ENCODE measurements around the gene TXNDC17.
"Not testable (repeated sequence)": the region's sequence is repeated elsewhere in the genome, so short reads cannot be mapped to it uniquely, and the experiment has no call there.

The TXNDC17 gene

DNA sequence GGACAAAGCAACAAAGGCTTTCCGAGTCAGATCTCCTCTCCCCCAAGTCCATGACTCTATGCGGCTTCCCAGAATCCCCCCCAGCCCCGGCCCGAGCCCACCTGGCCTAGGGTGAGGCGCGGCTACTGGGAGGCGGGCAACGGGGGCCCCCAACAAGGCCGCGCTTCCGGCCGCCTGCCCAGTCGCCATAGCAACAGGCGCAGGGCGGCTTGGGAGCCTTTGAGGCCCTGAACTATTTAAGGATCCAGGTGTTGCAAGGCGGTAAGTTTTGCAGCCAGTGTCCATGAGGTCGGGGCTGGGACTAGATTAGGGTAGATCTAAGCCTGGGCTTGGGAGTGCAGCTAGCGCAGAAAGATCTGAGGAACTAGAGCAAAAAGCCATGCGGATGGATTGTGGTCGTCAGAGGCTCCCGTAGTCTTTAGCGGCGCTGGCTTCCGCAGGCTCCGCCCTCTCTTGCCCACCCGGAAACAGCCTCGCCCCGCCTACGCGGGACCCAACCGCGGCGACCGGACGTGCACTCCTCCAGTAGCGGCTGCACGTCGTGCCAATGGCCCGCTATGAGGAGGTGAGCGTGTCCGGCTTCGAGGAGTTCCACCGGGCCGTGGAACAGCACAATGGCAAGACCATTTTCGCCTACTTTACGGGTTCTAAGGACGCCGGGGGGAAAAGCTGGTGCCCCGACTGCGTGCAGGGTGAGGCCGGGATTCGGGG lies at the start of gene TXNDC17, which contains the start of gene KIAA0753:
Gene TXNDC17 (plus strand): TSS at position 525 of the 711 bp plus-strand sequence. CDS start 23 bp downstream, at position 548.
Gene KIAA0753 (minus strand): TSS at position 176 of the 711 bp plus-strand sequence. CDS start 5,608 bp downstream, outside the sequence.
- DNase-seq (ENCODE audit: low read depth), result peak; percentile 83

DNA sequence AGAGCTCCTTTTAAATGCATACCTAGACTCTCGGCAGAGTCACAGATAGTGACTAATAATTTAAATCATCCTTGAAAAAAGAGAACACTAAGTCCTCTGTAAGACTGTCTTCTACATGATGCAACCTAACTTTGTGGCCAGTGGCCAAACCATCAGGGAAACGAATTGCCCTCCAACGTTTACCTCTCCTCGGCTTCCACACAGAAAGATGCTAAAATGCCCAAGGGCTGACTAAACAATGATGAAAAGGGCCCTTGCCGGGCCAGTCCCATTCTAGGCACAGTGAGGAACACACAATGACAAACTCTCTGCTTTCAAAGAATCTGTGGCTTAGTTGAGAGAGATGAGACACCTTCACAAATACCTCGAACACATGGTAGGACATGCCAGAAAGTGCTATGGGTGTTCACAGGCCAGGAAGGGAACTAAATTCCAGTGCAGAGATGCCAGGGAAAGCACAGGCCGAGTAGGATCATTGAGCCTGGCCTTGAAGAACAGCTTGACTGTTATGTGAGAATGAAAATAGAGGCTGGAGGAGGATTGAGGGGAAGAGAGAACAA lies 49.2 kb upstream of the TXNDC17 start:
- no peak for DNase-seq (ENCODE audit: low read depth)

DNA sequence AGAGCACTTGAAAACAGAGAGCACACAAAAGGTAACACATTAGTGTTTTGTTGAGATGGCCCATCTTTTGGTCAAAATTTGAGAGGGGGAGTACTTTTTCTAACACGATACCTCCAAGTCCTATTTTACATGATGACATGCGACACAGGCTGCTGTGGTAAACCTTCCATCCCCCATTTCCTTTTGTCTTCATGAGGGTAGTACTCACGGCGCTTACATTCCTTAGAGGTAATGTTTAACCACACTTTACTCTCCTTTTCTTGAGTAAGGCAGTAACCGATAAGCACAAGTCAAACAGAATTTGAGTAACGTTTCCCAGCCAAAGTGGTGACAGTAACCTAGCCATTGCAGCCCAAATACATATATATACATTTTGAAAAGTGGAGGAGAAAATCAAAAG lies 48.7 kb upstream of the TXNDC17 start:
- DNase-seq (ENCODE audit: low read depth), result no peak

DNA sequence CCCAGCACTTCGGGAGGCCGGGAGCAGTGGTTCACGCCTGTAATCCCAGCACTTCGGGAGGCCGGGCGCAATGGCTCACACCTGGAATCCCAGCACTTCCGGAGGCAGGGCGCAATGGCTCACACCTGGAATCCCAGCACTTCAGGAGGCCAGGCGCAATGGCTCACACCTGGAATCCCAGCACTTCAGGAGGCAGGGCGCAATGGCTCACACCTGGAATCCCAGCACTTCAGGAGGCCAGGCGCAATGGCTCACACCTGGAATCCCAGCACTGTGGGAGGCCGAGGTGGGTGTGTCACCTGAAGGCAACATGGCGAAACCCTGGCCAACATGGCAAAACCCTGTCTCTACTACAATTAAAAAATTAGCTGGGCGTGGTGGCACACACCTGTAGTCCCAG lies 47.5 kb upstream of the TXNDC17 start:
- DNase-seq (ENCODE audit: low read depth), result not testable (repeated sequence)

DNA sequence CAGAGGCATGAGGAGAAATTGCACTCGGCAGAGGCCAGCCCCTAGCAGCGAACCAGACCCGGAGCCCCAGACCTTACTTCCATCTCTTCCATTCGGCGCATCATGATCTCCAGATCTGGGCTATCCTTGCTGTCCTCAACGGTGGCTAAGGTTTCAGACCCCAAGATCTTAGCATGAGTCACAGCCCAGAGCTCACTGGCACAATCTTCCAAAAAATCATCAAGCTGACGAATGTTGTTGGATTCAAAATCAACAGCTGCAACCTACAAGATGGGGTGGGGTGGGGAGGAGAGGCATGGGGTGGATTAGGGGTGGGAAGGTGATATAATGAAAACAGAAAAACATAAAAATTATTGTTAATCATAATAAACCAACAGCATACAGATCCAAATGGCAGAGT lies 44.8 kb upstream of the TXNDC17 start:
- DNase-seq (ENCODE audit: low read depth), result no peak

DNA sequence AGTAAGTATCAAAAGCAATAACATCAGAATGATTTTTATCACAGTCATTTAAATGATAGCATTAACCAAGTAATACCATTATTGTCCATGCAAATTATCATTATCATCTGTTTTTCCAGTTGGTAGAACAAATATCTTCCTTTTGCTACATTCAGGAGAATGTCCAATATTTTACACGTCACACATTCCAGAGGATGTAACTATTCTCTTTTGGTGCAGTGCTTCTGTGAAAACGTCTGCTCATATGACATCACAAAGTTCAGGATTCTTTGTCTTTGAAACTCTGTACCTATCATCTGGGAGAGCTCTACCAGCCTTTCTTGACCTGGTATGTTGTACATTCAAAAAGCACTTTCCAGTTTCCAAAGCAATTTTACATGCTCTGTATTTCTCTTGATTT lies 44.3 kb upstream of the TXNDC17 start:
- no peak for DNase-seq (ENCODE audit: low read depth)

DNA sequence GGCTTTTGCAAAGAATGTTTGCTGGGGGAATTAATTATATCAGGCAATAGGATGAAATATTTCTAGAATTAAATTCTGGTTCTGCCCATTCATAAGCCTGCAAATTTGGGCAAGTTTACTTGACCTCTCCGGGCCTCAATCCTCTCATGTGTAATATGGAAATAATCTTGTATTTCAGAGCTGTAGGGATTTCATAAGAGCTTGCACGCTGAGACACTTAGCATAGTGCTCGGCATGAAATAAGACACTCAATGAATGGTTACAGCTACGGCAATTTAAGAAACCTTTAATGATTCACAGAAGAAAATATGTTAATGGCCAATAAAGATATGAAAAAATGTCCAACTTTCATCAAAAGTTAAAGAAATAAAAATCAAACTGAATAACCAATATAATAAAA lies 43.9 kb upstream of the TXNDC17 start:
- no peak for DNase-seq (ENCODE audit: low read depth)

DNA sequence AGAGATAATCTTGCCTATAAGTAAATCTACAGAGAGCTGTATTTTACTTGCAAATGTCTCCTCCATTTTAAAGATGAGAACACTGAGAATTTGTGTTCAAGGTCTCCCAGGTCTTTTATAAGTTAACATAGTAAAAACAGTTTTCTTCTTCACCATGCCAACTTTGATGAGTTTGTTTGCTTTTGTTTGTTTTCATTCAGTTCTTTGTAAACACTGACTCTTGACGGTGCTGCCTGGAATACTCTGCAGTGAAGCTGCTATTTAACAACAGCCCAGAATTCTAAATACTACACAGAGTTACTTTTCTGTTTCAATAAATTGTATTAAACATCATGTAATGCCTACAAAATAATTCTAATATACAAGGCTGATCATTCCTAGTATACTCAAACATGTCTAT lies 43.1 kb upstream of the TXNDC17 start:
- no peak for DNase-seq (ENCODE audit: low read depth)

DNA sequence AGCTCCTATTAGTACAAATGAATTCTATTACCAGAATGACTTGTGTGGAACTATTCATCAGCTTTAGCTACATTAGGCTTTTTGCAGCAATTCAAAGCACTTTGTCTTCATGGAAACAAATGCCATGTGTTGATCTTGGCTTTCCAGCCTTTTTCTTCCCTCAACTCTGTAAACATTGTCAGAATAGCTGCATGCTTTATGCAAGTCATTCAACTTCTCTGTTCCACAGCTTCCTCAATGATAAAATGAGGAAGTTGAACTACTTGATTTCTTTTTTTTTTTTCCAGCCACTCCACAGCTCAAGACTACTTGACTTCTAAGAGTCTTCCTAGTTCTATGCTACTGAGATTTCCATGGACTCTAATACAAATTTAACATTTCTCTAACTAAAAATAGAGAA lies 41.5 kb upstream of the TXNDC17 start:
- DNase-seq (ENCODE audit: low read depth), result no peak

DNA sequence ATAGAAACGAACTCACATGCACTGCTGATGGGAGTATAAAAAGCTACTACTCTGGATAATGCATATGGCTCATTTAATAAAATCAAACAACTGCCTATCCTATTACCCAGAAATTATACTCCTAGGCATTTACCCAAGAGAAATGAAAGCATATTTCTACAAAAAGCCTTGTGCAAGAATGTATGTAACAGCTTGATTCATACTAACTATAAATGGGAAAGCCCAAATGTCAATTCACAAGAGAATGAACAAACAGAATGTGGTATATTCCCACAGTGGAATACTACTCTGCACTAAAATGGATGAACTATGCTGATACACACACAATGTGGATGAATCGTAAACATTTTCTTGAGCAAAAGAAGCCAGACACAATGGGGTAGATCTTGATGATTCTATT lies 38.7 kb upstream of the TXNDC17 start:
- DNase-seq (ENCODE audit: low read depth), result no peak

DNA sequence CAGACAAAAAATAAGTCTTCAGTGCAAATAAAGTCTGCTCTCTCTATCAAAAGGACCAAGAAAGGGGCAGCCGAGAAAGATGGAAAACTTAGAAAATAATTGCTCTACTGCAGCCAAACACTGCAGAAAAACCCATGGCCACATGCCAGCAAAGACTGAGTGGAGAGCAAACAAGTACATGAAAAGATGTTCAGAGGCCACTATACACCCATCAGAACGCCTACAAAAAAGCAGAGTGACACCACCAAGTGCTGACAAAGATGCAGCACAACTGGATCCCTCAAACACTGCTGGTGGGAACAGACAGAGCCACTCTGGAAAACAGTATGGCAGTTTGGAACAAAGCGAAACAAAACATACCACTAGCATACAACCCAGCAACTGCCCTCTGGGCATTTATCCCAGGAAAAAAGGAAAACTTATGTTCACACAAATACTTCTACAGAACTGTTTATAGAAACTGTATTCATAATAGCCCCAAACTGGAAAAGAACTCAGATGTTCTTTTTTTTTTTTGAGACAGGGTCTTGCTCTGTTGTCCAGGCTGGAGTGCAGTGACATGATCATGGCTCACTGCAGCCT lies 37.0 kb upstream of the TXNDC17 start:
- DNase-seq (ENCODE audit: low read depth), result no peak

DNA sequence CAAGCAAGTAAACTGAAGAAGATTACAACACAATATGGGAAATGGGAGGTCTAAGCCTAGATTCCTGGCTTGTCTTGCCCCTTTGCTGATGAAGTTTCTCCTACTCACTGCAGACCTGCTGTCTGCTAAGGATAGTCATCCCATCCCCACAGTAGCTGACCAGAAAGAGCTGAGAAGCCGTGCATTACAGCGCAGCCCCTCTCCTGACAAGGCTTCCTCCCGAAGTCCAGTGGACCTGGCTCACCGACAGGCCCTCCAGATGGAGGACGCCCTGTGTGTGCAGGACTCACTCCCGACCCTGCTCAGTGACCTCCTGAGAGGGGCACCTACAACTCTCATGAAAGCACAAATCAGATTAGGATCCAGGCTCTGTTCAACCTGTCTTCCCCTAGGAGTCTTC lies 35.7 kb upstream of the TXNDC17 start:
- DNase-seq (ENCODE audit: low read depth), result no peak

DNA sequence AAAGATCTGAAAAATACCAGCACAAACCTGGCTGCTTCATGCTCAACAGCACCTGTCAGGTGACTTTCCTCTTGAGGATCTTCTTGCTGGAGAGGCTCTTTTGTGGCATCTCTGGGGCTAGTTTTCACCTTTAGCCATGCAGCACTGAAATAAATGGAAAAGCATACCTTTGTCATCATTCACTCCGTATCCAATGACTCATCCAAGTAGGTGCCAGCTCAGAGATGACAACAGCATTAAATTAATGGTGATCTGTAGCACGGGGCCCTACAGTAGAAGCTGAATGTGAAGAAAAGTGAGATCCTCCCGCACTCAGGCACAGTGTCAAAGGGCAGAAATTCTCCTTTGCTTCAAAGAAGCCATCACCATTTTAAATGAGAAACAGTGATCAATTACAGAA lies 32.5 kb upstream of the TXNDC17 start:
- DNase-seq (ENCODE audit: low read depth), result no peak

DNA sequence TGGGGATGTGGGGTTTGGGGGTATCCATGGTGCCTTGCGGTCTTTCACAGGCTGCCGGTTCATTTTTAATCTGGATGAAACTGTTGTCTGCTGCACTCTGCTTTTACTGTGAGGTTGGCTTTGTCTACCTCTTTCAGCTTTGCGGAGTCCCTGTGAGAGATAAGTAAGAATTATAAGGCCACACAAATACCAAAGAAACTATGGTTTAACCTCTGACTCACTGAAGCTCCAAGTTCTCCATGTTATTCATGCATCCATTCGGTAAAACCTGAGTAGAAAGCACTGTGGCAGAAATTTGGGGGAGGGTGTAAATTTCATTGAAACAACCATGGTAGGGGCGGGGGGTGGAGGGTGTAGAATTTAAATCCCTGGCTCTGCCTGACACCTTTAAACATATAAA lies 30.8 kb upstream of the TXNDC17 start:
- no peak for DNase-seq (ENCODE audit: low read depth)

DNA sequence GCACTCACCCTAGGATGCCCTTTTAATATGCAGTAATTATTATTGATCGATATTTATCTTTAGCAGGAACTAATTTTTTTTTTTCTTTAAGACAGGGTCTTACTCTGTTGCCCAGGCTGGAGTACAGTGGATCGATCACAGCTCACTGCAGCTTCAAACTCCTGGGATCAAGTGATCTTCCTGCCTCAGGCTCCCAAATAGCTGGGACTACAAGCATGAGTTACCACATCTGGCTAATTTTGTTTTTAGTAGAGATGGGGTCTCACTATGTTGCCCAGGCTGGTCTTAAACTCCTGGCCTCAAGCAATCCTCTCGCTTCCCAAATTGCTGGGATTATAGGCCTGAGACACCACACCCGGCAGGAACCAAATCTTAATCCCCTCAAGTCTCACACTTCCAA lies 29.6 kb upstream of the TXNDC17 start:
- no peak for DNase-seq (ENCODE audit: low read depth)

DNA sequence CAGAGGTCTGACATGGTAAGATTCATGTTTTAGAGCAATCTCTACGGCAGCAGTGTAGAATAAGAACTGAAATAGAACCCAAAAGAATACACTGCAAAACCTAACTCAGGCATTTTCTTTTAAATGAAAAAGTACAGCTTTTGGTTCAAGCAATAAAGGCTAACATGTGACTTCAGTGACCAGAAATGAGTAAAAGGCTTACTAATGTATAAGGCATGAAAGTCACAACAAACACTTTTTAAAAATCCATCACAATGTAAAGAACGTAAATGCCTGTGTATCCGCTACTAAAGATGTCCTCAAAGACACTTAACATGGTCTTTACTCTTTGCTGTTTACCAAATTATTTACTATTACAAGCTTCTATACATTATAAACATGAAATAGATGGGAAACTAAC lies 16.9 kb upstream of the TXNDC17 start:
- DNase-seq (ENCODE audit: low read depth), result no peak

DNA sequence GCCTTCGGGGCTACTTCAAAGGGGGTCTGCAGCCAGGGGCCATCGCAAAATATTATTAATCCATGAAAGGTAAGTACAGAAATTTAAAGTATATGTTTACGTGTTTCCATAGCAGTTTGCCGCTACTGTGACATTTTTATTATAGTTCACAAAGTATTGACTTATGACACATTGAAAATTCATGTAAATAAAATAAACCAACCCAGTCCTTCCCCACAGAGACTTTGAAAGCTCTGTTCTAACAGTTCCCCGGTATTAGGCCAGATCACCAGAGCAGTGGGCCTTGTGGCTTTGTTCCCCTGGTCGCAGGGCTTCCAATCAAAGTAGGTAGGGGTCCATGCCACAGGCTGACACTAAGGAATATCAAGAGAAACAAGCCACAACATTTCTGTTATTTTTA lies 14.2 kb upstream of the TXNDC17 start:
- no peak for DNase-seq (ENCODE audit: low read depth)

DNA sequence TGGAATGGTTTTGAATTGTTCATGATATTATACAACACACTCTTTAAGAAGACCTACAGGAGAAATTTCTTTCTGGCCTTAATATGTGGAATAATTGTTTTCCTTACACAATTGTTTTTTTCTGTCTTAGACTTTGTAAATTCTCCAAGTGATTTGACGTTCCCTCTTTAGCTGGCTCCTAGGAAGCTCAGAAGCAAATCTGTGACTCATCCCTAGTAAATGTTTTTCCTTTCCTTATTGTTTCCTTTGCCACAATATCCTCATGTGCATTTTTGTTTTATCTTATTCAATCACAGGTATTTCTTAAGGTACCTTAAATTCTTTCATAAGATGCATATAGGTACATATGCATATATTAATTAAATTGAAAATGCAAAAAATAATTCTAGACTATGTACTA lies 13.8 kb upstream of the TXNDC17 start:
- DNase-seq (ENCODE audit: low read depth), result no peak

DNA sequence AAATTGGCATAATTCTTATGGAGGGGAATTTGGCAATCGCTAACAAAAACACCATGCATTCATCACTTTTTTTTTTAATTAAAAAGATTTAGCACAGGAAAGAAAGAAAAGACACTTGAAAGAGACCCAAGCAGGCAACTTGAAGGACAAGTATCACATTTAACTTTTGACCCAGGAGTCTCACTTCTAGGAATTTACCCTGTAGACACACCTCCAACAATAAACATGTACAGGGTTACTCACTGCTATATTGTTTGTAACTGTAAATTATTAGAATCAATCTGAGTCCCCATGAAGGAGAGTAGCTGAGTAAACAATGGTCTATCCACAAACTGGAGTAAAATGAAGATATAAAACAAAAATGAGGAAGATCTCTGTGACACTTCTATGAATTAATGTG lies 10.5 kb upstream of the TXNDC17 start:
- DNase-seq (ENCODE audit: low read depth), result no peak

DNA sequence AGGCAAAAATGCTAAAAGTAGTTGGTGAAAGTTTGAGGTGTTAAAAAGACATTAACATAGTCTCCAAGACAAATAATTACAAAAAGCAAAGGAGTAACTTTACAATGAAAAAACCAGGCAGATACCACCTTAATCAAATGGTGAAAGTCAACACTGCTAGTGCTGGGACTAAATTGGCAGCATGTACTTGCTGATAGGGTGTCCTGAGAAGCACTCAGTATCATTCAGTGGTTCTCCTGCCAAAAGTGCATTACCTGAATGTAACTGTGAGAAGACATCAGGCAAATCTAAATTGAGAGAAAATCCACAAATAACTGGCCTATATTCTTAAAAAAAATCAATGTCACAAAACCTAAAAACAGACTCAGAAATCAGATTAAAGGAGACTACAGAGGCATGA lies 8.3 kb upstream of the TXNDC17 start:
- DNase-seq (ENCODE audit: low read depth), result no peak

DNA sequence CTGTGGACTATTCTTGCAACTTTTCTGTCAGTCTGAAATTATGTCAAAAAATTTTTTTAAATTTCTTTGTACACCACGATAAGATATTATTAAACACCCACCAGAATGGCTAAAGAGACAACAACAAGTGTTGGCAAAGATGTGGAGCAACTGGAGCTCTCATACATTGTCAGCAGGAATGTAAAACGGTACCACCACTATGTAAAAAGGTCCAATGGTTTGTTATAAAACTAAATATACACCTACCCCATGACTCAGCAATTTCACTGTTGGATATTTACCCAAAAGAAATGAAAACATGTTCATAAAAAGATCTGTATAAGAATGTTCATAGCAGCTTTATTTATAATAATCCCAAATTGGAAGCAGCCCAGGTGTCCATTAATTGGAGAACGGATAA lies 7.6 kb upstream of the TXNDC17 start:
- no peak for DNase-seq (ENCODE audit: low read depth)

DNA sequence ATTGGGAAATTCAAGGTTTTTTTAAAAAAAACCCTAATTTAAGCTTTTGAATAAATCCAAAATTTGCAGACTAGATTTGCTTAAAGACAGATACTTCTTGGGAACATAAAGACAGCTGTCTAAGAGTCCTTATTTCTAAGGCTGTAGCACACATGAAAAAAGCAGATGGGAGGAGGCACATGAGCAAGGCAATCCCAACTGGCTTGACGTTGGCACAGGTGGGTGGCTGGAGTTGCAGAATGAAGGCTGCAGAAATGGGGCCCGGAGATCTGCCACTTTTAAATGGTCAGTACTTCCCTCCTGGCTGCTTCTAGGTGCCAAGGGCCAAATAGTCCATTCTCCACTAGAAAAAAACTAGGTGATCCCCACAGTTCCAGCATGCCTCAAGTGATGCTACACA lies 4.8 kb upstream of the TXNDC17 start:
- no peak for DNase-seq (ENCODE audit: low read depth)

DNA sequence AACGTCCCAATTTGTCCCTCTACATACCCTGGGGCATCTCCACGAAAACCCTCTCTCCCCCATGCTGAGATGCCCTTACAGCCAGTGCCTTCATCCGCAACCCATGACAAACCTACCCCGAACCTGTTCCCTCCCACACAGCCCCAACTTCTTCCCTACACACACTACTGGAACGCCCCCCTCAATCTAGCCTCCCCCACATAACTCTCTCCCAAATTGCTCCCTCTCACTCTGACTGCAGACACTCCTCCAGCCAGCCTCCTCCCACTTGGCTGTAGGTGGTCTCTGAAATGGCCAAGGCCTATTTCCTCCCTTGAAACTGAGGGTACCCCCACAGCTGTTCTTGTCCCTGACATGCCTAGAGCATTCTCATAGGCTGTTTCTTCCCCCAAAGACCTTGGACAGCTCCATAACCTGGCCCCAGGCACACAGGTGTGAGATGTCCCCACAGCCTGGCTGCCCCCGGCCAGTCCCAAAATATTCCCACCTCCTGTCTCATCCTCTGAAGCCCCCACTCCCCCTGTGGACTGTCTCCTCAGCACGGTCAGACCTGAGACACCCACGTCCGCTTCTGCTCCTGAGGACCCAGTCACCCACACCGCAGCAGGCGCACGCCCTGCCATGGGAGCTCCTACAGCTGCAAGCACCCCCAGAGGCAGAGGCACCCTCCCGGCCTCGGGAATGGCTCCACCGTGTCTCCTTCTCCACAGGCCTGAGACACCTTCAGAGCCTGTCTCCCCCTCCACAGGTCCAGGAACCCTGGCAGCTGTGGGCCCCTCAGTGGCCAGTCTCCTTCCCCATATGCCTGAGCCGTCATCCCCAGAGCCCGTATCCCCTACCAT lies 4.0 kb upstream of the TXNDC17 start:
- no peak for DNase-seq (ENCODE audit: low read depth)

Measured in stimulated activated CD4-positive, alpha-beta T cell treated with anti-CD3 and anti-CD28 coated beads, Interleukin-2, amount 100 ng/mL, for 4 hours (primary cell).